ENCODE results near the gene AGAP1.

Gene AGAP1

DNA sequence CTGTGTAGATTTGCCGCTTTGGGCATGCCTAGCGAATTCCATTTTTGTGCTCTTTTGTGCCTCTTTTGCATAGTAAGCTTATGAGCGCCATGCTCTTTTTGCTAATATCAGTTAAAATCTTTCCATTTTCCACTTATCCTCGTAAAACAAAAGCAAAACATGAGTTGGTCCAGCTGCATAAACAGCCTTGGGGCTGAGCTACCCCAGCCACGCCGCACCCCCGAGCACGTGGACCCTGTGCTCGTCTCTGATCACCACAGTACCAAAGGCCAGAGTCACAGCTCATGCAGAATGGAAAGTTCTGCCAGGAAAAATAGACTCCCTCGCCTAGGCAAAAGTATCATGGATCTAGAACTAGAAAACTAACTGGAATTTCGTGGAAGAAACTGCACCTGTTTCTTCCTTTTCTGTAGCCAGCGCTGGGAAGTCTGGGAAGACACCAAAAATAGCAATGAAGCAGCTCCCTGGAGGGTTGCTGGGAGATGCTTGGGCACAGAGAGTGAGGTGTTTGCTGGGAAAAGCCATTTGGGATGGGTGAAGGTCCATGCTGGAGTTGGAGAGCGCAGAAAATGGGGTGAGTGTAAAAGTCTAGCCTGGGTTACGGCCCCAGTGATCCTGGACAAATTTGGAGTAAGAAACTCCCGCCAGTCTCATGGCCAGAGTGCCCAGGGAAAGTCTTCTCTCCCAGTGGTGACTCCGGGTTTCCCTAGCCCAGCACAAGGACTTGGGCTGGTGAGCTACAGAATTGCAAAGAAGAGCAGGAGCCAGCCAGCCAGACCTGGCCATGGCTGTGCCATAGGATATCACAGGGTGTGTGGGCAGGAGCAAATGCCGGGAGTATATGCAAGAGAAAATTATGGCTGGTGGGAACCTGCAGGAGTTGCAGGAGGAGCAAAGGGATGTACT, 456.0 kb downstream of the AGAP1 start:
- FAIRE-seq = no peak
- no peak for TF ChIP-seq POLR2A (IDR thresholded peaks at IDR 0.05; ENCODE audit: low read depth, low read length)
- no peak for DNase-seq (ENCODE audit: insufficient read length, low spot score)

DNA sequence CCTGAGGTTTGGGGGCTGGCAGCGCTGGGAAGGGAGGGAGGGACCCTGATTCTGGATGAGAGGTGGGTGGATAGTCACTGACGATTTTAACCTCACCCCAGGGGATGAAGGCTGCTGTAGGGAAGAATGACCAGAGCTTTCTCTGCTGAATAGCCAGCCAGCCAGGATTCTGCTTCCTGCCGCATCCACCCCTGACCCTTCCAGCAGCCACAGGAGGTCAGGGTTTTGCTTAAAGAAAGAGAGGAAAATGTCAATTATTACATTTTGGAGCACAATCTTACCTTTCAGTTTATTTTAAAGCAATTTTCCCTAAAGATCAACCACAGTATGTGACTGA, 456.6 kb downstream of the AGAP1 start:
- DNase-seq (ENCODE audit: insufficient read length, low spot score) (no peak), FAIRE-seq (no peak)

DNA sequence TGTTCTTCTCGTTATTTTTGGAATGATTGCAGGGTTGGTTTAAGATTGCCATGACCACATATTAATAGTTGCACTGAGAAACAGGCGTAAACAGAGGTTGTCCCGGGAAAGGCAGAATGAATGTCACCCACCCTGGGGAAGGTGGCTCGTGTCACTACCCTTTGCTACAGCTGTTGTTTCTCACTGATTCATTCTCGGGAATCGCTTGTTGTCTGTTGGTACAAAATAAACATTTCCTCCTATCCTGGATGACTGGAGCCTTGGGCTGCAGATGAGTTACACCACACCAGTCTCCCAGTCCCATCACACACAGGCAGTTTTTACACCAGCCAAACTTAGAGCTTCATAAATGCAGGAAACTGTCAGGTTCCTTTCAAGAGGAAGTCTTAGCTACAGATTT, 457.6 kb downstream of the AGAP1 start:
- DNase-seq (ENCODE audit: insufficient read length, low spot score) = no peak
- TF ChIP-seq POLR2AphosphoS5 (IDR thresholded peaks at IDR 0.05; ENCODE audit: low read depth, low read length) = no peak
- TF ChIP-seq PAX5 (IDR thresholded peaks at IDR 0.05; ENCODE audit: insufficient read depth, low read length, severe bottlenecking) = no peak
- TF ChIP-seq POLR2A (IDR thresholded peaks at IDR 0.05; ENCODE audit: low read depth, low read length) = no peak
- TF ChIP-seq TAF1 (IDR thresholded peaks at IDR 0.05; ENCODE audit: low read depth, low read length) = no peak
- TF ChIP-seq POU2F2 (IDR thresholded peaks at IDR 0.05; ENCODE audit: low read depth, low read length) = no peak
- no peak for TF ChIP-seq SPI1 (IDR thresholded peaks at IDR 0.05; ENCODE audit: low read depth, low read length)
- no peak for FAIRE-seq

More for the DNA sequence above, 456.6 kb downstream of the AGAP1 start:
- TF ChIP-seq POU2F2 (IDR thresholded peaks at IDR 0.05; ENCODE audit: low read depth, low read length) (no peak), SPI1 (IDR thresholded peaks at IDR 0.05; ENCODE audit: low read depth, low read length) (no peak), TAF1 (IDR thresholded peaks at IDR 0.05; ENCODE audit: low read depth, low read length) (no peak), POLR2AphosphoS5 (IDR thresholded peaks at IDR 0.05; ENCODE audit: low read depth, low read length) (no peak), PAX5 (IDR thresholded peaks at IDR 0.05; ENCODE audit: insufficient read depth, low read length, severe bottlenecking) (no peak), POLR2A (IDR thresholded peaks at IDR 0.05; ENCODE audit: low read depth, low read length) (no peak)

DNA sequence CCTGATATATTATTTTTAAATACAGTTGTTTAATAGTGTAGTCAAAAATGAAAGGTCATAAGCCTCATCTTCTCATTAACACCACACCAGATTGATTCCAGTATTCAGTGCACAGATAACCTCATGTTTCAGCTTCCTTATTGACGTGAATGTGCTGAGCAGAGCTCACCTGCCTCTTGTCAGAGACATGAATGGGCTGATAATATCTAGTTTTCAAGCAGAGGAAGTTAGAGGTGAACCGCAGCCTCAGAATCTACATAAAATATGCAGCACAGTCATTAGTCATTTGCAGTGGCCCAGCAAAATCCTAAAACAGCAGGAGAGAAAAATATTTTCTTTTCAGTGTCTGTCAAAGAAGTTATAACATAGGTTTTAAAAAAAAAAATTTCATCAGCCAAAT, 458.1 kb downstream of the AGAP1 start:
- no peak for FAIRE-seq
- no peak for TF ChIP-seq SPI1 (IDR thresholded peaks at IDR 0.05; ENCODE audit: low read depth, low read length)
- no peak for TF ChIP-seq PAX5 (IDR thresholded peaks at IDR 0.05; ENCODE audit: insufficient read depth, low read length, severe bottlenecking)
- TF ChIP-seq POLR2A (IDR thresholded peaks at IDR 0.05; ENCODE audit: low read depth, low read length) = no peak
- no peak for TF ChIP-seq POLR2AphosphoS5 (IDR thresholded peaks at IDR 0.05; ENCODE audit: low read depth, low read length)
- no peak for TF ChIP-seq POU2F2 (IDR thresholded peaks at IDR 0.05; ENCODE audit: low read depth, low read length)
- TF ChIP-seq TAF1 (IDR thresholded peaks at IDR 0.05; ENCODE audit: low read depth, low read length) = no peak

DNA sequence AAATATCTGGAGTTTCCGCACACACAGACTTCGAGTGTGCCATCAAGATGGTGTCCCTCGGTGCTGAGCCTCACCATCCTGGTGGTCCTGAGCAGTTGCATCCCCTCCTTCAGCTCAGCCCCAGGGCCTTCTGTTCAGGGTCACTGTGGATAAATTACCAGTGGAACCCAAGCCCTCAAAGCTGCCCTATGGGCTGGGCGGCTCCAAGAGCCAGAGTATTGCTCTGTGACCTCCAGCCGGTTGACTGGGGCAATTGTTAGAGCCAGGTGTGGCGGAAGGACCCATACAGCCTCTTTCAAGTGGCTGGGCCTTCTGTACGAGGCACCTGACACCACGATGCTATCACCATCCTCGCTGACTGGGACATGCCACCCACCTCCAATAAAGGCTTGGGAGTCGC, 458.9 kb downstream of the AGAP1 start:
- no peak for TF ChIP-seq POLR2AphosphoS5 (IDR thresholded peaks at IDR 0.05; ENCODE audit: low read depth, low read length)
- no peak for TF ChIP-seq POLR2A (IDR thresholded peaks at IDR 0.05; ENCODE audit: low read depth, low read length)
- TF ChIP-seq TAF1 (IDR thresholded peaks at IDR 0.05; ENCODE audit: low read depth, low read length) = no peak
- no peak for TF ChIP-seq SPI1 (IDR thresholded peaks at IDR 0.05; ENCODE audit: low read depth, low read length)
- TF ChIP-seq POU2F2 (IDR thresholded peaks at IDR 0.05; ENCODE audit: low read depth, low read length) = no peak
- no peak for TF ChIP-seq PAX5 (IDR thresholded peaks at IDR 0.05; ENCODE audit: insufficient read depth, low read length, severe bottlenecking)
- DNase-seq (ENCODE audit: insufficient read length, low spot score) (no peak), FAIRE-seq (no peak)

More for the DNA sequence above, 458.1 kb downstream of the AGAP1 start:
- DNase-seq (ENCODE audit: insufficient read length, low spot score) = no peak

DNA sequence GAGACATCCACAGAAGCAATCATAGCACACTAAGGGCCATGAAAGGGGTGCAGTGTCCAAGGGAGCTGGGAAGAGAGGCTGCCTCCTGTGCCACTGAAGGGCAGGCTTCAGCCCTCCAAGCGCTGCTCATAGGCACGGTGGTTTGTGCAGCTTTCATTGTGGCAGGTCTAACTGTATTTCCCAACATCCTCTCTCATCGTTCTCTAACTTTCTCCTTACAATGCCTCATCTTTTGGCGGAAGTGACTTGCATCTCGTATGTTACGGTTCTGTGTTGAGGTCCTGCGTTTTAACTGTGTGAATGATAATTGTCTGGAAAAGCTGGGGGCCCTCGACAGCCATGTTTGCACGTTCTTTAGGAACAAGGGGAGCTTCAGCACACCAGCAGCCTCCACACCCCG, 460.4 kb downstream of the AGAP1 start:
- no peak for TF ChIP-seq POLR2AphosphoS5 (IDR thresholded peaks at IDR 0.05; ENCODE audit: low read depth, low read length)
- no peak for TF ChIP-seq POLR2A (IDR thresholded peaks at IDR 0.05; ENCODE audit: low read depth, low read length)
- TF ChIP-seq PAX5 (IDR thresholded peaks at IDR 0.05; ENCODE audit: insufficient read depth, low read length, severe bottlenecking) = no peak
- TF ChIP-seq TAF1 (IDR thresholded peaks at IDR 0.05; ENCODE audit: low read depth, low read length) = no peak
- TF ChIP-seq POU2F2 (IDR thresholded peaks at IDR 0.05; ENCODE audit: low read depth, low read length) = no peak
- TF ChIP-seq SPI1 (IDR thresholded peaks at IDR 0.05; ENCODE audit: low read depth, low read length) = no peak
- no peak for DNase-seq (ENCODE audit: insufficient read length, low spot score)

DNA sequence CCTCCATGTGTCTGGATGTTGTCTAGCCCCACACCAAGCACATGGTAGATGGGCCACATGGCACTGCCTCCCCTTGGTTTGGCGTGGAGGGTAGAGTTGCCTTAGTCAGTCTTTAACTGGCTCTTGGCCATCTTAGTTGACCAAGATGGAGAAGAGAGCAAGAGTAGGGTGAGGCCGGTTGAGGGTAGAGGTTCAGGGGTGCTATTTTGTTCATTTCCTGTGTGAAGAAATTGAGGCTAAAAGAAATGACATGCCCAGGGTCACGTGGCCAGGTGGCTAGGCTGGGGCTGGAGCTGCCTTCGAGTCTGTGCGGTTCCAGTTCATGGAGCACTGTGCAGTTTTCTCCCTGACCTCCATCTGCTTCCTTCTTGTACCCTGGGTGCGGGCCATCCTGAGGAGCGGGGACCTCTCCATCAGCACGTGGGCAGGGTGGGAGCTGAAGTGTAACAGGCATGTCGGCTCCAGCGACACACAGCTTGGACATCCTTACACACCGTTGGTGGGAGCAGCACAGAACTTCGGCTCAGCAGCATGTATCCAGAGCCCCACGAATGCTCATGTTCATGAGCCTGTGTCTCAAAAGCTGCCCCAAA, 461.1 kb downstream of the AGAP1 start:
- no peak for FAIRE-seq
- TF ChIP-seq POLR2AphosphoS5 (IDR thresholded peaks at IDR 0.05; ENCODE audit: low read depth, low read length) (no peak), POU2F2 (IDR thresholded peaks at IDR 0.05; ENCODE audit: low read depth, low read length) (no peak), TAF1 (IDR thresholded peaks at IDR 0.05; ENCODE audit: low read depth, low read length) (no peak)
- DNase-seq (ENCODE audit: insufficient read length, low spot score) = no peak

More for the DNA sequence above, 460.4 kb downstream of the AGAP1 start:
- no peak for FAIRE-seq

DNA sequence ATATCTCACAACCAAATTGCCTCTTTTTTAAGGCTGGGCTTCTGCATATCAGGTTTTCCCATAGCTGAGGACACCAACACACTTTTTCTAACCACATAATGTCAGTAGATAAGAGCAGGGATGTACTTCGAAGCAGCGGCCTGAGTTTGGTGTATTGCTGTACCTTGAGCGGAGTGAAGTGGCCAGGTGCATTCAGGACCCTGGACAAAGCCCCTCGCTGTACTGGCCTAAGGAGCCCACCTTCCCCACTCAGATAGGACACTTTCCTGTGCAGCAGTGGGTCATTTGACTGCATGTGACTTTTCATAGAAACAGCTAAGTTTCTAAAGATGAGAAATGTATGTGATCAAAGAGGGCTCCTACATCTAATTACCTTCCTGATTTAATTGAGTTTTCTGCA, 461.8 kb downstream of the AGAP1 start:
- TF ChIP-seq POLR2AphosphoS5 (IDR thresholded peaks at IDR 0.05; ENCODE audit: low read depth, low read length) (no peak), PAX5 (IDR thresholded peaks at IDR 0.05; ENCODE audit: insufficient read depth, low read length, severe bottlenecking) (no peak), SPI1 (IDR thresholded peaks at IDR 0.05; ENCODE audit: low read depth, low read length) (no peak), POU2F2 (IDR thresholded peaks at IDR 0.05; ENCODE audit: low read depth, low read length) (no peak), TAF1 (IDR thresholded peaks at IDR 0.05; ENCODE audit: low read depth, low read length) (no peak), POLR2A (IDR thresholded peaks at IDR 0.05; ENCODE audit: low read depth, low read length) (no peak)
- no peak for FAIRE-seq
- DNase-seq (ENCODE audit: insufficient read length, low spot score) = no peak

DNA sequence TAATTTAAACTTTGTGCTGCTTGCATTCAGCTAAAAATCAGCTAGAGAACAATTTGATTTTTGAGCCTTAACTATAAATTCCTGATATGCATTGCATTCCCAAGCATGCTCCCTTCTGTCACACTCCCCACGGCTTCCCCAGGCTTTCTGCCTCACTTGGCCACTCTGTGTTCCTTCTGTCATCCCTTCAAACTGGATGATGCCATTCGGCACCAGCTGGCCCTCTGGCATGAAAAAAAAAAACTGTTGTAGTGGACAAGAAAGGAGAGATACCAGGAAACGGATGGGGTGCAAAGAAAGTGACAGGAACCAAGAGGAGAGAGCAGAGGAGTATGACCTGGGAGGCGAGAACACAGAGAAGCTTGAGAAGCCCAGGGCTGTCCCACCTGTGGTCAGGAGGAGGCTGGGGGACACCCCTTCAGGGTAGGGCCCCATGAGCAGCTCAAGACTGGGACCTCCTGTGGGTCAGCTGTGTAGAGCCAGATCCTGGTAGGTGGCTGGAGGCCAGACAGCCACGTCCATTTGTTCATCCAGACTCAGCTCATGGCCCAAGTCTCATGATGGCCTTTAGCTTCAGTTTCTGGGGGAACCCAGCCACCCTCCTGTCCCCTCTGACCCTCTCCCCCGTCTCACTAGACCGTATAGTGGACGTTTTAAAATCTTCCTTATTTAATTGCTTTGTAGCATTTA, 462.6 kb downstream of the AGAP1 start:
- no peak for TF ChIP-seq TAF1 (IDR thresholded peaks at IDR 0.05; ENCODE audit: low read depth, low read length)
- no peak for TF ChIP-seq PAX5 (IDR thresholded peaks at IDR 0.05; ENCODE audit: insufficient read depth, low read length, severe bottlenecking)
- no peak for TF ChIP-seq POLR2AphosphoS5 (IDR thresholded peaks at IDR 0.05; ENCODE audit: low read depth, low read length)
- no peak for TF ChIP-seq POU2F2 (IDR thresholded peaks at IDR 0.05; ENCODE audit: low read depth, low read length)
- TF ChIP-seq POLR2A (IDR thresholded peaks at IDR 0.05; ENCODE audit: low read depth, low read length) = no peak
- no peak for TF ChIP-seq SPI1 (IDR thresholded peaks at IDR 0.05; ENCODE audit: low read depth, low read length)
- DNase-seq (ENCODE audit: insufficient read length, low spot score) = no peak
- FAIRE-seq = no peak
